Smooth muscle cell of the coronary artery (primary cell): ENCODE results near the gene LCORL. TPM values are rescaled to one million over a fixed set of nuclear protein-coding genes. Genes with fewer than 3 reads are reported as not detected.

Experiments used
- total RNA-seq: library from RNA; depleted of rRNA; stranded (reverse); fragments of >200 nt; gene quantifications from 2 replicates; pipeline ENCODE4 v1.2.3, GENCODE V29; 2014; ENCODE audit warnings: low replicate concordance

LCORL gene
- 6.1 and 6.2 TPM in 2 replicates for total RNA-seq

DNA sequence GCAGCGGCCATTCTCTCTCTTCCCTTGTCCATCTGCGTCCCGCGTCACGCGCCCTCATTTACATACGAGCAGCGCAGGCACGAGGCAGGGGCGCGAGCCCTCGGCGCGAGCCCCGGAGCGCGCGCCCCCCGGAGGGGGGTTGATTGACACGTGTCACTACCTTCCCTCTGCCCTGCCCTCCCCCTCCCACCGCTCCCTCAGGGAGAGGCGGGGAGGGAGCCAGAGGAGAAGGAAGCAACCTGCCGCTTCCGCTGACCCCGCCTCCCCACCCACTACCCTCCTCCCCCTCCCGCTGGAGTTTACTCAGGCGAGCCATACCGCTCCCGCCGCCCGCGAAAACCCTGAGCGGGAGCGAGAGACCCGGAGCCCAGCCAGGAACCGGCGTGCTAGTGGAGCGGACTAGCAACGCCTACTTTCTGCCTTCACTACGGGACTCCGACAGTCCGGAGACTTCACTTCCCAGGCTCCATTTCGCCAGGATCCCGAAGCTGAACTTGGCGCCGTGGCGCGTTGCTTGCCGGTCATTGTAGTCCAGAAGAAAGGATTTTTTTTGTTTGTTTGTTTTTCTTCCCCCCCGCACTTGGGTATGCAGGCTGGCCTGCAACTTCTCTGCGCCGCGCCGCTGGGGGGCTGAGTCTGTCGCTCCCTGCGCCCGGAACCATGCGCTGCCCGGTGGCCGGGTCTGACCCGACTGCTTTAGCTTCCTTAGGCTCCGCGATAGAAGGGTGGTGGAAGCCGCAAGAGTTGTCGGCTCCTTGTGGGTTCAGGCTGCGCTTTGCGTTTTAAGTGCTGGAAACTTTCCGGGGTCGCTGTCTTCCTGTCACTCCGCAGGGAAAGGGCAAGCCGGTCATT lies at the start of gene LCORL:
LCORL (minus strand) TSS at position 36 of the 852 bp plus-strand sequence; CDS start at position 32, 4 bp downstream.

DNA sequence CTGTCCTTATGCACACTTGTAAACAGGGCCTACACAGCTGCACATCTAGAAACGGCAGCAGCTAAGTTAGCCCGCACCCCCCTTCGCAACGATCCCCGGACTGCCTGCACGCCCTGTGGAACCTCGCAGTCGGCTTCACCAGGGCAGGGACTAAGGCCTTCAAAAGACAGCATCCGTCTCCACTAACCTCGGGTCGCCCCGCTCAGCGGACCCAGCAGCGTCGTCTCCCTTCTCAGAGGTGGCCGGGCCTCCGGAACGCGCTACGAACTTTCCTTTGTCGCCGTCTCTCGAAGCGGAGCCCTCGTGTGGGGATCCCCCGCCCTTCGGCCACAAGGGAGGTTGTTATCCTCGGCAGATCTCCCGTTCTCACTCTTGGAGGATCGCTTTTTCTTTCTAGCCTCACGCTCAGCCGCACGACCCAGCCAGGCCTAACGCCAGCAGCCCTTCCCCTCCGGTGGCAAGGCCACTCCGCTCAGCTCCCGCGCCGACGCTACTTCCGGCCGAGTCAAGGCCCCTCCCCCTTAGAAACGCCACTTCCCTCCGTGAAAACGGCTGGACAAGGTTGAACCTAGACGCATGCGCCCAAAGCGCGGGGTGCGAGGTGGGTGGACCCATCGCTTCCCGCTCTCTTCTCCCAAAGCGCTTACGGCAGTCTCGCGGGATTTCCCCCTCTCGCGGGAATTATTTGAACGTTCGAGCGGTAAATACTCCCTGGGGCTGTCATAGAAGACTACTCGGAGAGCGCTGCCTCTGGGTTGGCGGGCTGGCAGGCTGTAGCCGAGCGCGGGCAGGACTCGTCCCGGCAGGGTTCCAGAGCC lies 211.1 kb downstream of the LCORL start, which contains the start of the genes DCAF16 and NCAPG:
DCAF16 (minus strand) TSS at position 498 of the 818 bp plus-strand sequence. CDS start 6,616 bp downstream, outside the sequence.
NCAPG (plus strand) TSS at position 720 of the 818 bp plus-strand sequence. CDS start 99 bp downstream, outside the sequence.

Other genes starting within 250 kb of the LCORL start
- under 0.01 TPM in 1 of 2 replicates, not detected in the other for gene FAM184B, start 240.1 kb downstream of the LCORL start, total RNA-seq
- 11.7 and 16.3 TPM in 2 replicates for gene DCAF16, start 211.0 kb downstream of the LCORL start, total RNA-seq
- 1.5 and 7.9 TPM in 2 replicates for gene NCAPG, start 210.8 kb downstream of the LCORL start, total RNA-seq